Measurements from ENCODE around the gene UBE2I.

GRCh38 chr16:1338119-1338730, 28.8 kb downstream of the UBE2I start:
- TF ChIP-seq CTCF (IDR thresholded peaks at IDR 0.05; ENCODE audit: low read depth, low read length, missing input control) (peak; percentile 47), GABPA (IDR thresholded peaks at IDR 0.05 in 1 of 2, conservative IDR thresholded peaks at IDR 0.05 in 1 of 2) (no peak), YY1 (IDR thresholded peaks at IDR 0.05) (no peak), MAX (IDR thresholded peaks at IDR 0.05) (no peak), REST (IDR thresholded peaks at IDR 0.05) (no peak), TAF1 (conservative IDR thresholded peaks at IDR 0.05) (no peak), EGR1 (IDR thresholded peaks at IDR 0.05; ENCODE audit: low read depth in 2 of 2) (no peak), SP1 (IDR thresholded peaks at IDR 0.05) (no peak), RAD21 (IDR thresholded peaks at IDR 0.05) (no peak), JUND (IDR thresholded peaks at IDR 0.05) (no peak), FOXA1 (IDR thresholded peaks at IDR 0.05) (no peak)
